Adipocyte (in vitro differentiated cells): ENCODE data around the gene PHF2.

Experiments used
- DNase-seq: peaks from one replicate; pipeline ENCODE4 v3.0.0-alpha.2; 2015; ENCODE audit warnings: low read depth
- H3K27me3 ChIP-seq: replicated peaks from 2 replicates; pipeline ENCODE4 v1.7.0; 2013; ENCODE audit warnings: mild to moderate bottlenecking, low read length, moderate library complexity; ENCODE audit not compliant: control insufficient read depth, insufficient read depth
- H3K36me3 ChIP-seq: 2 replicates; pipeline ENCODE4 v1.7.0; 2013; ENCODE audit warnings: low read length, mild to moderate bottlenecking, moderate library complexity; ENCODE audit not compliant: control insufficient read depth, insufficient read depth, severe bottlenecking
- H3K4me1 ChIP-seq: 2 replicates; pipeline ENCODE4 v1.7.0; 2013; ENCODE audit warnings: mild to moderate bottlenecking, low read length, moderate library complexity; ENCODE audit not compliant: control insufficient read depth, insufficient read depth
- H3K4me3 ChIP-seq: 2 replicates; pipeline ENCODE4 v1.7.0; 2013; ENCODE audit warnings: mild to moderate bottlenecking, low read length, moderate library complexity
- H3K9ac ChIP-seq: 2 replicates; pipeline ENCODE4 v1.7.0; 2013; ENCODE audit warnings: mild to moderate bottlenecking, low read length, moderate library complexity
- H3K9me3 ChIP-seq: 2 replicates; pipeline ENCODE4 v1.7.0; 2013; ENCODE audit warnings: mild to moderate bottlenecking, low read length, moderate library complexity; ENCODE audit not compliant: control insufficient read depth

The PHF2 gene

GRCh38 chr9:93549611-93550010 lies 26.8 kb upstream of the PHF2 start:
- Histone ChIP-seq H3K27me3 (no peaks in the 10 kb centered on the region), H3K9ac (no peak overlapping the region), H3K4me1 (no peaks in the 10 kb centered on the region), H3K36me3 (peaks cover 67% of the 10 kb centered on the region), H3K9me3 (no peaks in the 10 kb centered on the region), H3K4me3 (no peak overlapping the region)
- no peak for DNase-seq

- Histone ChIP-seq H3K9me3 (no peaks in the 10 kb centered on the region), H3K4me3 (no peak overlapping the region), H3K9ac (no peak overlapping the region), H3K27me3 (no peaks in the 10 kb centered on the region), H3K36me3 (peaks cover 71% of the 10 kb centered on the region), H3K4me1 (no peaks in the 10 kb centered on the region)
- DNase-seq = no peak
These were observed 23.5 kb upstream of the PHF2 start for GRCh38 chr9:93552923-93553322.

- H3K4me1 ChIP-seq = no peaks in the 10 kb centered on the region
- H3K4me3 ChIP-seq = no peak overlapping the region
- no peaks in the 10 kb centered on the region for H3K9me3 ChIP-seq
- H3K27me3 ChIP-seq = no peaks in the 10 kb centered on the region
- H3K36me3 ChIP-seq = peaks cover 93% of the 10 kb centered on the region
- no peak for DNase-seq
- H3K9ac ChIP-seq = no peak overlapping the region
These were observed 21.0 kb upstream of the PHF2 start for GRCh38 chr9:93555370-93555769.

- no peak for DNase-seq
- H3K9me3 ChIP-seq = no peaks in the 10 kb centered on the region
- H3K36me3 ChIP-seq = peaks cover 93% of the 10 kb centered on the region
- no peak overlapping the region for H3K9ac ChIP-seq
- no peak overlapping the region for H3K4me3 ChIP-seq
- no peaks in the 10 kb centered on the region for H3K4me1 ChIP-seq
- no peaks in the 10 kb centered on the region for H3K27me3 ChIP-seq
These were observed 18.8 kb upstream of the PHF2 start for GRCh38 chr9:93557366-93558137.

- Histone ChIP-seq H3K4me1 (no peaks in the 10 kb centered on the region), H3K9me3 (no peaks in the 10 kb centered on the region), H3K9ac (no peak overlapping the region), H3K36me3 (peaks cover 93% of the 10 kb centered on the region), H3K4me3 (no peak overlapping the region), H3K27me3 (no peaks in the 10 kb centered on the region)
- DNase-seq = no peak
These were observed 17.9 kb upstream of the PHF2 start for GRCh38 chr9:93558503-93558902.

- peaks cover 2% of the 10 kb centered on the region for H3K4me1 ChIP-seq
- H3K27me3 ChIP-seq = no peaks in the 10 kb centered on the region
- H3K9me3 ChIP-seq = no peaks in the 10 kb centered on the region
- peaks cover 91% of the 10 kb centered on the region for H3K36me3 ChIP-seq
- no peak overlapping the region for H3K9ac ChIP-seq
- no peak overlapping the region for H3K4me3 ChIP-seq
- no peak for DNase-seq
These were observed 15.4 kb upstream of the PHF2 start for GRCh38 chr9:93560991-93561390.

- H3K36me3 ChIP-seq = peaks cover 81% of the 10 kb centered on the region
- H3K27me3 ChIP-seq = no peaks in the 10 kb centered on the region
- H3K4me1 ChIP-seq = peaks cover 10% of the 10 kb centered on the region
- no peak for DNase-seq
- no peak overlapping the region for H3K4me3 ChIP-seq
- H3K9me3 ChIP-seq = no peaks in the 10 kb centered on the region
- no peak overlapping the region for H3K9ac ChIP-seq
These were observed 14.2 kb upstream of the PHF2 start for GRCh38 chr9:93562157-93562556.

- no peak overlapping the region for H3K9ac ChIP-seq
- H3K27me3 ChIP-seq = no peaks in the 10 kb centered on the region
- H3K4me1 ChIP-seq = peaks cover 17% of the 10 kb centered on the region
- H3K36me3 ChIP-seq = peaks cover 53% of the 10 kb centered on the region
- DNase-seq = no peak
- no peak overlapping the region for H3K4me3 ChIP-seq
- no peaks in the 10 kb centered on the region for H3K9me3 ChIP-seq
These were observed 11.3 kb upstream of the PHF2 start for GRCh38 chr9:93565089-93565488.

- Histone ChIP-seq H3K4me3 (peak overlapping the region; percentile 87), H3K9ac (peak overlapping the region; percentile 99), H3K36me3 (peaks cover 37% of the 10 kb centered on the region), H3K27me3 (no peaks in the 10 kb centered on the region), H3K9me3 (peaks cover 10% of the 10 kb centered on the region), H3K4me1 (peaks cover 17% of the 10 kb centered on the region)
- DNase-seq = peak; percentile 99
These were observed 9.7 kb upstream of the PHF2 start for GRCh38 chr9:93566408-93567270.

GRCh38 chr9:93567271-93567959 lies 9.0 kb upstream of the PHF2 start:
- no peak for DNase-seq
- no peaks in the 10 kb centered on the region for H3K27me3 ChIP-seq
- peaks cover 29% of the 10 kb centered on the region for H3K36me3 ChIP-seq
- H3K9me3 ChIP-seq = peaks cover 10% of the 10 kb centered on the region
- H3K9ac ChIP-seq = peak overlapping the region; percentile 99
- H3K4me1 ChIP-seq = peaks cover 17% of the 10 kb centered on the region
- H3K4me3 ChIP-seq = peak overlapping the region; percentile 87

GRCh38 chr9:93568169-93568568 lies 8.2 kb upstream of the PHF2 start:
- Histone ChIP-seq H3K4me3 (no peak overlapping the region), H3K36me3 (peaks cover 22% of the 10 kb centered on the region), H3K27me3 (no peaks in the 10 kb centered on the region), H3K9ac (no peak overlapping the region), H3K9me3 (peaks cover 10% of the 10 kb centered on the region), H3K4me1 (peaks cover 17% of the 10 kb centered on the region)
- no peak for DNase-seq
